ENCODE results near the gene AAGAB.
A peak's percentile ranks its signal among the peaks of the same experiment; 100 is the strongest.
"Not testable (repeated sequence)": the region's sequence is repeated elsewhere in the genome, so short reads cannot be mapped to it uniquely, and the experiment has no call there.

Gene AAGAB

DNA sequence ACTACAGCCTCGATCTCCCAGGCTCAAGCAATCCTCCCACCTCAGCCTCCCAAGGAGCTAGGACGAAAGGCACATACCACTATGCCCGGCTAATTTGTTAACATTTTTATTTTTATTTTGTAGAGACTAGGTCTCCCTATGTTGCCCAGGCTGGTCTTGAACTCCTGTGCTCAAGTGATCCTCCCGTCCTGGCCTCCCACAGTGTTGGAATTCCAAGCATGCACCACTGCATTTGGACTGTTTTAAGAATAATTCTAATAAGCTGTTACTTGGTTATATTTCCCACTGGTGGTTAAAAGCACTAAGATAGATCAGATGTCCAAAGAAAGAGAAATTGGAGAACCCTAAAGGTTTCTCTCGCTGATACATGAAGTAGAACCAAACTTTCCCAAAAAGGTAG lies 3.1 kb downstream of the AAGAB start:
- no peak for DNase-seq

DNA sequence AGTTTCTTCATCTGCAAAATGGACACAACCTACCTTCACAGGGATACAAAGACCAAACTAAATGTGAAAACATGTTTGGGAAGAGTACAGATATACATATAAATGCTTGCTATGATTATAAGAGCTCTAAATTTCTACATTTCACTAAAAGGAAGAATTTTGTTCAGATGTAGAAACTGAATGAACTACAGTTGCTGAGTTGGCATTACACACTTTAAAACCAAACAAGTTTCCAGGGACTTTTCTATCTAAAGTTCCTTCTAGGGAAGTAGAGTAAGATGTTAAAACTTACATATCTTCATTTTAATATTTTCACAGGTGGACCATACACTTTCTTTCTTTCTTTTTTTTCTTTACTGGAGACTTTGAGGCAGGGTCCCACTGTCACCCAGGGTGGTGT lies 4.6 kb downstream of the AAGAB start:
- no peak for DNase-seq

DNA sequence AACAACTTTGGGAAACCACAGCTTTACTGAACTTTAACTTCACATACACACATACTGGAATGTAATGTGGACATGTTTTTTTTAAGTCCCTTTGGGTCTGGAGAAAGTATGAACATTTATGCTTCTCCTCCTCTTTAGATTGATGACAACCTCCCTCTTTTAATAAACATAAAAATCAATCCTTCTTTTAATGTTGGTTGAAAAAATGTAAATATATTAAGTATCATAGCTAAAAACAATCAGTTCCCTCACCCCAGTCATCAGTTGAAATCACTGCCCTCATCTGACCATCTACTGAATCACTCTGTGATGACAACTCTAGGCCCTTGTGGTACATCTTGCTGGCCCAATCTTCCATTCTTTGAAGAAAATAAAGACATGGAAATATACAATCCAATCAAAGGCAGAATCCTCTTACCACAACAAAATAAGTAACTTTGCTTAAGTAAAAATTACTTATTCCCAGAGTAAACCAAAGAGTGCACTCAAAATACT lies 6.4 kb downstream of the AAGAB start:
- no peak for DNase-seq

- not testable (repeated sequence) for DNase-seq
Measured at GRCh38 chr15:67246606-67247005, 7.9 kb downstream of the AAGAB start.

GRCh38 chr15:67244971-67245478 lies 9.4 kb downstream of the AAGAB start:
- DNase-seq, result no peak

DNA sequence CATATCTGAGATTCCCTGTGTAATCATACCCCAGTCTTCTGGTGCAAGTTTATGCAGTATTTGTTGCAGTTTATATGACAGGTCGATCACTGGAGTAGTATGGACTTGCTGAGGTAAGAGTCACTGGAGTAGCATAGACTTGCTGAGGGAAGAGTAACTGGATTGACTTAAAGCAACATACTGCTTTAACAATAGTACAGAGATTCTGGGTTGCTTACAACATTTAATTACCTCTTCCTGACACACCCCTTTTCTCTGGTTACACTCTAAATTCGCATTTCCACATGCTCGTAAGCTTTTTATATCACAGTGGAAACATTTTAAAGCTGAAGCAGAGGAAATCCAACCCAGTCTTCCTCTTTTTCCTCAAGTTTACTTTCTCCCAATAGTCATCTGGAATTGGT lies 11.8 kb downstream of the AAGAB start:
- DNase-seq, result no peak

GRCh38 chr15:67241132-67241855 lies 13.2 kb downstream of the AAGAB start:
- peak; percentile 38 for DNase-seq

GRCh38 chr15:67240235-67241131 lies 14.0 kb downstream of the AAGAB start:
- DNase-seq, result peak; percentile 11

DNA sequence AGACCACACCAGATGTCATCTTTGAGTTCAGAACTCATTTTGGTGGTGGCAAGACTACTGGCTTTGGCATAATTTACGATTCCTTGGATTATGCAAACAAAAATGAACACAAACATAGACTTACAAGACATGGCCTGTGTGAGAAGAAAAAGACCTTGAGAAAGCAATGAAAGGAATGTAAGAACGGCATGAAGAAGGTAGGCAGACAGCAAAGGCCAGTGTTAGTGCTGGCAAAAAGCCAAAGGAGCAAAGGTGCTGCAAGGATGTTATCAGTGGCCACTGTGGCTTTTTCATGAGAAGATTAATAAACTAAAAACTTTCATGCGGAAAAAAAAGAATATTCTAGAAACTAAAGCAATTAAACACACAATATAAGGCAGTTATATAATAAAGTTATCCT lies 21.9 kb downstream of the AAGAB start:
- DNase-seq, result no peak

GRCh38 chr15:67230504-67230903 lies 24.0 kb downstream of the AAGAB start:
- no peak for DNase-seq

GRCh38 chr15:67228286-67228685 lies 26.2 kb downstream of the AAGAB start:
- no peak for DNase-seq

DNA sequence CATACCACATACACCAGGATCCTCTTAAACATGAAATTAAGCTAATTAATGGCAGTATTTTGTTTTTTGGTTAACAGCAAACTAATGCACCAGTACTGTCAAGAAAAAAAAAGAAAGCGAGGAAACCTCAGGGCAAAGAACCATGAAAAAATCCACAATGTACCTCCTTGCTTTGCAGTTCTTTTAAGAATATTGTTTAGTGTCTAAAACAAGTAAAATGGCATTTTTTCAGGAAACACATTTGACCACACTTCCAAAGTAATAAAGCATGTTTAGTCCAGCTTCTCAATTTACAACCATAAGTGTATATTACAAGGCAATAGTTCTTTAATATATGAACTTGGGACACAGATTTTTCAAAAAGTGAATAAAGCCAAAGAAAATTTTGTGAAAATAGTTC lies 26.6 kb downstream of the AAGAB start:
- no peak for DNase-seq

DNA sequence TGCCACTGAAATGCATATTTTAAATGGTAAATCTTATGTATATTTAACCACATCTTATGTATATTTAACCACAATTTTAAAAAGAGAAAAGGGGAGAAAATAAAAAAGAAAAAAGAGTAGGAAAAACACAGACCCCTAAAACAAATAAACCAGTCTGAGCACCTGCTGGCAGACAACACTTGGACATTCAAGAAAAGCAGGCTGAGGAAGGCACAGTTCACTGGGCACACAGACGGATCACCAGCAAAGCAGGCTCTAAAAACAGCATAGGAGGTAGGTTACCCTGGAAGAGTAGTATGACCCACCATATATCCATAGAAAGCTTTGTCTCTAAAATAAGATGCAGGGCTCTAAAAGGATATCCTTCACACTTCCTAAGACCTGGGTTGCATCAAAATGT lies 27.0 kb downstream of the AAGAB start:
- DNase-seq, result no peak

- no peak for DNase-seq
Measured at GRCh38 chr15:67225336-67225735, 29.1 kb downstream of the AAGAB start.

DNA sequence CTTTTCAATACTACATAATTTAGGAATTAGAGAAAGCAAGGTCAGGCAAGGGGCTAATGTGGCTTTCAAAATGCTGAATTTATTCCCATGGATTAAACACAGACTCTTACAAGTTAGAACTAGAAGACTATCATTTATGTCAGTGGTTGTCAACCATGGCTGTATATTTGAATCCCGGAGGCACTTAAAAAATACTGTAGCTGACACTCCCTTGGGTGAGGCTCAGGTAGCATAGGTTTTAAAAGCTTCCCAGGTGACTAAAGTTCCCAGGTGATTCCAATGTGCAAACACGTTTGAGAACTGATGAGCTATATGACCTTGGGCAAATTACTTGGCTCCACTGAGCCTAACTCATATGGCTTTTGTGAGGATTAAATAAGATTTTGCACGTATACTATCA lies 29.6 kb downstream of the AAGAB start:
- no peak for DNase-seq

DNA sequence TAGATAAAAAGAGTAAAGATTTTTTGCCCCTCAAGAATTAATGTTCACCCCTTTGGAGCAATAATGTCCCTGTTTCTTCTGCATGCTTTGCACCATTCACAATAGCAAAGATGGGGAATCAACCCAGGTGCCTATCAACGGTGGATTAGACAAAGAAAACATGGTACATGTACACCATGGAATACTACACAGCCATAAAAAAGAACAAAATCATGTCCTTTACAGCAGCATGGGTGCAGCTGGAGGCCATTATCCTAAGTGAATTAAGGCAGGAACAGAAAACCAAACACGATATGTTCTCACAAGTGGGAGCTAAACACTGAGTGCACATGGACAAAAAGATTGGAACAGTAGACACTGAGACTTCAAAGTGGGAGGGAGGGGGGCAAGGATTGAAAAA lies 35.2 kb downstream of the AAGAB start:
- no peak for DNase-seq

DNA sequence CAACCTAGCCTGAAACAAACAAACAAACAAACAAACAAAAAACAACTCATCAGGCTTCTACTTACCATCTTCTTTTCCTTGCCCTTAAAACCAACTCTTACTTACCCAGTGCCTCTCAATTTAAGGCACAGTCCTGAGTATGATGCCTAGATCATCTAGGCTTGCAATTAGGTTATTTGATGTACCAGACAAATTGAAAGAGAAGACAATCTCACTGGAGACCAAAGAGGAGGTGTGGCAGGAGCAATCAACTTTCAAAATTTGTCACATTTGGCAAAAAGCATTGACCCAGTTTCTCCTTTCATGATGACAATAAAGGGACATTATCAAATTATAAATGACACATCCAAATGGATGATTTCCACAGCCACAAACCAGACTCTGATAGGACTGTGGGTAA lies 36.0 kb downstream of the AAGAB start:
- DNase-seq, result no peak

DNA sequence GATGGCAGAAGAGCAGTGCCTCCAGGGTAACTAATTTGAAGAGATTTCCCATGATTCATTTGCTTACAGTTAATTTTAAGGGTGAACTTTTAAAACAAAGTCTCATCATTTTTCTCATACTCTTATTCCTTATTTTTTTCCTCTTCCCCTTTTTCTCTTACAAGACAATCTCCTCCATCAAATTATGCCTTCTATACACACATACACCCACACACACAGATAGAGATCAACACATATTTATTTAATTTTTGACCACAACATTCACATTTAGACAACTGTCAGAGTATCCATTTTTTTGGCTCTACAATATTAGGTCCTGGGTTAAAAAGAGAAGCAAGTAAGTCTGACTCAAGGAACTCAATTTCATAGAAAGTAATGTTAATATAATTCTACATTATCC lies 37.6 kb downstream of the AAGAB start:
- no peak for DNase-seq

GRCh38 chr15:67215102-67215501 lies 39.4 kb downstream of the AAGAB start:
- no peak for DNase-seq

DNA sequence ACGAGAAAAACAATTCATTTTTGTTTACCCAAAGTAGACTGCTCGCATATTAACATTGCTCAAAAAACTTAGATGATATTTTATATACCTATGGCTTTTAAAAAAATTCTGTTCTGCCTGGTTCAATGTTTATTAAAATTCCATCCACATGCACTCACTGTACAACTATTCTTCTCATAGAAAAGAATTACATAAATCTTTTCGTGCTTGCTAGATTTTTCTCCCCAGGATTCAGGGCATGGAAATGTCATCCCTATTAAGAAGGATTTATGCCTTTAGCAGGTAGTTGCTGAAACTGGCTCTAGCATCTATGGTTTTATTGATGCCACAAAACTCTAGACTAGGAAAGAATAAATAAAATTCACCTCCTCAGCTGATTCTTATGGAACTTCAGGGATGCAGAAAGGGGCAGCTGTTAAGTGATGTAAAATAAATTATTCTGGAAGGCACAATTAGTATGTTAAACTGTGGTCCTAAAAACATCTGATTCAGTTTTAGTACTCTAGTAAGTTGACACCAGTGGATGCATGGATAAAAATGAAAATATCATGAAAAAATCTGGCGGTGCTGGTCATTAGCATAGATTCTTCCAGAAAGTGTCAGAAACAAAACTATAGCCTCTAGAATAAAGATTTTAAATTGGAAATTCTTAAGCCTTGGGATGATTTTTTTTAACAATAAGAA lies 41.6 kb downstream of the AAGAB start:
- DNase-seq, result no peak

- DNase-seq, result no peak
Measured at GRCh38 chr15:67210555-67211168, 43.8 kb downstream of the AAGAB start.

- no peak for DNase-seq
Measured at GRCh38 chr15:67208396-67208795, 46.1 kb downstream of the AAGAB start.
